HG02678 (cell line): Measurements from ENCODE around the gene RFPL1.

Source experiments
- ATAC-seq: cut with Tn5 transposase; IDR thresholded peaks from one replicate; pipeline ENCODE4 v1.9.1; 2021; ENCODE audit warnings: mild to moderate bottlenecking, moderate library complexity; ENCODE audit not compliant: unreplicated experiment

Gene RFPL1

DNA sequence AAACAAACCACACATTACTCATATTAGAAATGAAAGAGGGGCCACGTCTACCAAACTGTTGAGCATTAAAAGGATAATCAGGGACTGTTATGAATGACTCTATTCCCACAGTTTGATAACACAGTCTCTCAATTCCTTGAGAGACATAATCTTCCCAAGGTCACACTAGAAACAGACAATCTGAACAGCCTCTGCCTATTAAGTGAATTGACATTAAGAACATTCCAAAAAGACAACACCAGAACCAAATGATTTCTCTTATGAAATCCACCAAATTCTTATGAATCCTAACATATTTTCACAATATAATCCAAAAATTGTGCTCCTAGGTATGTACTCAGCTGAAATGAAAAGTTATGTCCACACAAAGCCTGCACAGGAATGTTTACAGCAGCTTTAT, 4.6 kb downstream of the RFPL1 start:
- ATAC-seq: no peak

DNA sequence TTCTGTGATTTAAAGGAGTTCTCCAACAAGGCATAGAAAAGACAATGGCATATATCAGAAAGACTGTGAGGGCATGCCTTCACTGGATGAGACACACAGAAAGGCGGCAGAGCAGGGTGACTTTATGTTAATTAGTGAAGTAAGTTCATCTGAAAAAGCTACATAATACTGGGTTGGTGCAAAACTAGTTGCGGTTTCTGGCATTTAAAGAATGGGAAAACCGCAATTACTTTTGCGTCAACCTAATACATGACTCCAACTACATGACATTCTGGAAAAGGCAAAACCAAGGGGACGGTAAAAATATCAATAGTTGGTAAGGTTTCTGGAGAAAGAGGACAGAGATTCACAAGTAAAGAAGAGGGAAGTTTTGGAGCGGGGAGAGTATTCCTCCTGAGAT, 5.1 kb downstream of the RFPL1 start:
- ATAC-seq: no peak

DNA sequence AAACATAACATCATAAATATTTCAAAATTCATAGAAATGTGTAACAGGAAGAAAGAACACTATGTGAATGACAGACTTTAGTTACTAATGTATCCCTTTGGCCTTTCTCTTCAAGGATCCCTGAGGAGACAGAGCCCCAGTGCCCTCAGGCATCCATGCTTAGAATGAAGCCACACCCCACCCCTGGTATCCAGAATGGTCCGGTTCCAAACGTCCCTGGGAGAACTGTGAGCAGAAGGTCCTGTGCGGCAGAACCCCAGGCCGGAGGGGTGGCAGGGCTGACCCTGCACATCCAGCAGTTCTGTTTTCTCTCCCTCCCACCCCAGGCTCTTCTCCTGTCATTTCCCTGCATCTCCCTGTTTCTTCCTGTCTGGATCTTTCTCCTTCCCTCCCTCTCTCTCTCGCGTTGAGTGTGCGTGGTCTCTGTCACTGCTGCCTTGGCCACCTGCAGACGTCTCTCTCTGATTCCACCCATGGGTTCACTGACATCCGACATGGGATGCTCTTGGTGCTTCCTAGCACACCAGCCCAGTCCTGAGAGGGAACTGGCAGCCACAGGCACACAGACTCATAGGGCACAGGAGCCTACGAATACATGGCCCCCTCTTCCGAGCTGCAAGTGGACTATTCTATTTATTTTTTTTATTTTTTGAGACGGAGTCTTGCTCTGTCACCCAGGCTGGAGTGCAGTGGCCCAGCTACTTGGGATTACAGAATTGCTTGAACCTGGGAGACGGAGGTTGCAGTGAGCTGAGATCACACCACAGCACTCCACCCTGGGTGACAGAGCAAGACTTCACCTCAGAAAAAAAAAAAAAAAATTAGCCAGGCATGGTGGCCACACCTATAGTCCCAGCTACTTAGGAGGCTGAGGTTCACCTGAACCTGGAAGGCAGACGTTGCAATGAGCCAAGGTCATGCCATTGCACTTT, 5.7 kb downstream of the RFPL1 start:
- no peak for ATAC-seq

DNA sequence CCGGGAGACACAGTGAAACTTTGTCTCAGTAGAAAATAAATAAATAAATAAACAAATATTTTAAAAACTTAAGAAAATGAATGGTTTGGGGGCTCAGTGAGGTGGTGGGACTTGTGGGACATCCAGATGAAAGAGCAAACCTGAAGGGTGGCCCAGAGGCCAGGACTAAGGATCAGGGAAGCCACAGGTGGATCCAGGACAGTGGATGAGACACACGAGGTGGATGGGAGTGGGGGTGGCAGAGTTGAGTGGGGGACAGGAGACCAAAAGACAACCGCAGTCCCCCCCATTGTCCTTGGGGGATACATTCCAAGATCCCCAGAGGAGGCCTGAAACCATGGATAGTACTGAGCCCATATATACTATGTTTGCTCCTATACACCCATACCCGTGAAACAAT, 7.1 kb downstream of the RFPL1 start:
- no peak for ATAC-seq

DNA sequence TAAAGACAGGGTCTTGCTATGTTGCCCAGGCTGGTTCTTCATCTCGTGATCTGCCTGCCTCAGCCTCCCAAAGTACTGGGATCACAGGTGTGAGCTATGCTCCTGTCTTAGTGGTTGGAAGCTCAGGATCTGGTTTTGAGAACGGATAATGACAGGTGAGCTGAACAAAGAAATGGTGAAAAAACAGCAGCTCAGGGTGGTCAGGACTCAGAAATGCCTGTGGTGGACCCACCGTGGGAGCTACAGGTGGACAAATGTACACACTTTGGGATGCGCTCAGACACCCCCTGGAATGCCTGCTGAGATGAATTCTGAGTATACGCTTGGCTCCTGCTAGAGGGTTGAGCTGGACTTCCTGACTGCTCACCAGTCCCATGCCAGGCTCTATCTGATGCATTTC, 9.5 kb downstream of the RFPL1 start:
- ATAC-seq: no peak

DNA sequence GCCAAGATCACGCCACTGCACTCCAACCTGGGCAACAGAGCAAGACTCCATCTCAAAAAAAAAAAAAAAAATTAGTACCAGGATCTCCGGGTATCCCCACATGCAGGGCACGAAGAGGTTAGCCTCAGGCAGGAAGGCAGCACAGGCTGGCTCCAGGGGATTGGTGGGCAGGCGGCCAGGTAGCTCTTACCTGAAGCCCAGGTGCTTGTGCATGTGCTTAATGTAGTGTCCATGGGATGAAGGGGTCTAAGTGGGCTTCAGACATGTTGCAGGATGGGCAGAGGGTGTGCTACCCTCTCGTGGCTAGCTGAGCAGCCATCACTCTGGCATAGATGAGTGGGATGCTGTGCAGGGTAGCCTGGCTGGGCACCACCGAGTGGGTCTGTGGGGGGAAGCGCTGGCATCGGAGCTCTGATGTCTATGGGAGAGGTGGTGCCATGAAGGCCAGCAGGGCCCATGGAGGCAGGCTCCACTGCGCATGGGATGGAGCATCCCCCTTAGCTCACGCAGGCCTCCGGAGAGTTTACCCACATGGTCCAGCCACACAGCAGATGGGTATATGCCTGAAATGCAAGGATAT, 11.0 kb downstream of the RFPL1 start:
- no peak for ATAC-seq

DNA sequence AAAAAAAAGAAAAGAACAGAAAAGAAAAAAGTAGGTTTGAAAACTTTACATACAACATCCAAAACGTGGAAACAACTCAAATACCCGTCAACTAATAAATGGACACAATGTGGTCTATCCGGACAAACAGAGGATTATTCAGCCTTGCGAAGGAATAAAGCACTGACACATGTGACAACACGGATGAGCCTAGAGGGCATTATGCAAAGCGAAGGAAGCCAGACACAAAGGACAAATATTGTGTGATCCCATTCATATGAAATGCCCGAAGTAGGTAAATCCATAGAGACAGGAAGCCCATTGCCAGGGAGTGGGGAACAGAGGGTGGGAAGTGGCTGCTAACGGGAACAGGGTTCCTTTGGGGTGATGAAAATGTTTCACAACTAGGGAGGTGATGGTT, 11.8 kb downstream of the RFPL1 start:
- no peak for ATAC-seq

DNA sequence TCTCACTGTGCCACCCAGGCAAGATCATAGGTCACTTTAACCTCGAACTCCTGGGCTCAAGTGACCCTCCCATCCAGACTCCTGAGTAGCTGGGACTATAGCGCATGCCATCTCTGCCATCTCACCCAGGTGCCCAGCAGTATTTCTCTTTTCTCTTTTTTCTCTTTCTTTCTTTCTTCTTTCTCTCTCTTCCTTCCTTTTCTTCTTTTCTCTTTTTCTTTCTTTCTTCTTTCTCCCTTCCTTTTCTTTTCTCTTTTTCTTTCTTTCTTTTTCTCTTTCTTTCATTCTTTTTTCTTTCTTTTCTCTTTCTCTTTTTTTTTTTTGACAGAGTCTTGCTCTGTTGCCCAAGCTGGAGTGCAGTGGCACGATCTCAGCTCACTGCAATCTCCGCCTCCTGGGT, 13.5 kb downstream of the RFPL1 start:
- ATAC-seq: no peak

DNA sequence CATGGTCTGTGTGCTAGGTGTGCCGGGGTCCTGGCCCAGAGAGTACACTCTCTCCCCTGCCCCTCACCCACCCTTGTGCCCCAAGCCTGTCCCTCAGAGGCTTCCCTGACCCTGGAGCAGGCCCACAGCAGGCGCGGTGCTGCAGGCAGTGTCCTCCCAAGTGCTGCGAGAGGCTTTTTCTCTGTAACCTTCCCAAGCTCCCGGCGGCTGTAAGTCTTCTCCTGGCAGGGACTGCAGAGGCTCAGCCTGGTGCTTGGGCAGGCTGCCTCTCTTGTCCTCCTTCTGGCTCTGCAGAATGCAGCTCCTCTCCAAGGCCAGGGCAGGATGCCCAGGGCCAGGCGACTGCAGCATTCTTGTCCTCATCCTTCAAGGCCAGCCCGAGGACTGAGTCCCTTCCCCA, 15.9 kb downstream of the RFPL1 start:
- ATAC-seq: no peak

DNA sequence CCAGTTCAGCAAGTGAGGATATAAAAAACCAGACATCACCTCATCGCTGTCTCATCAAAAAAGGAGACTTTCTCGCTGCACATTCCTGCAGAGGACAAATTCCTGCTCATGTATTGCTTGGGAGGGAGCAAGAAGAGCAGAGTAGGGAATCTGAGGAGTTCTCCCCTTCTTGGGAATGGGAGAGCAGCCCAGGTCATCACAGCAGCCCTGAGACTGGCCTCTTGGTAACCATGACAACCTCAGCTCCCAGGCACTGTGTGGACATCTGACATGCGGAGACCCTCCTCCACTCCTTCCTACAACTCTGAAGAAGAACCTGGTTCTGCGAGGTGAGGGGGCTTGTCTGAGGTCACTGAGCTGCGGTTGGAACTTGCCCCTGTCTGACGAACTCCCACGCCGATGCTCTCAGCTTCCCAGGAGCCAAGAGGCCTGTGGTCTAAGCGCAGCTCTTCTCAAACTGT, 17.9 kb downstream of the RFPL1 start:
- no peak for ATAC-seq

DNA sequence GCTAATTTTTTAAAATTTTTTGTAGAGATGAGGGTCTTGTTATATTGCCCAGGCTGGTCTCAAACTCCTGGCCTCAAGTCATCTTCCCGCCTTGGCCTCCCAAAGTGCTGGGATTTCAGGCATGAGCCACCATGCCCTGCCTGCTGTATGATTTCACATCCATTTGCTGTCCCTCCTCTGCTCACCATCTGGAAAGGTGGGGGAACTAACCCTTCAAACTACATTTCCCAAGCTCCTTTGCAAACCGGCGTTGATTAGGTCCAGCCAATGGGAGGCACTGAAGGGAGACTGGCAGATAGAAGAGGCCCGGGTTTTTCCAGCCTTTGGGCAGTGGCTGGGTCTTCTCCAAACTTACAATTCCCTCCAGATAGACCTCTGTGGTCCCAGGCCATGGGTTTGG, 19.3 kb downstream of the RFPL1 start:
- no peak for ATAC-seq

DNA sequence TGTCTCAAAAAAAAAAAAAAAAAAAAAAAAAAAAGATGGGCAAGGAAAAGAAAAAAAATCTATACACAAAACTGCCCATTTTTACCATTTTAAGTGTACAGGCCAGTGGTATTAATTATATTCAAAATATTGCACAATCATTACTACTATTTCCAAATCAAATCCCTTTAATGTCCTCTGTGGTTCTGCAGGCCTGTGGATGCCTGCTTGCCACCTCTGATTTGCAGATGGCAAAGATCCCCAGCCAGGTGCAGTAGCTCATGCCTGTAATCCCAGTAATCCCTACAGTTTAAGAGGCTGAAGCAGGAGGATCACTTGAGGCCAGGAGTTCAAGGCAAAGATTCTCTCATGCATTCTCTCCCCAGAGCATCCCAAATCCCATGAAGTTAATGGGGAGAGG, 20.2 kb downstream of the RFPL1 start:
- no peak for ATAC-seq

DNA sequence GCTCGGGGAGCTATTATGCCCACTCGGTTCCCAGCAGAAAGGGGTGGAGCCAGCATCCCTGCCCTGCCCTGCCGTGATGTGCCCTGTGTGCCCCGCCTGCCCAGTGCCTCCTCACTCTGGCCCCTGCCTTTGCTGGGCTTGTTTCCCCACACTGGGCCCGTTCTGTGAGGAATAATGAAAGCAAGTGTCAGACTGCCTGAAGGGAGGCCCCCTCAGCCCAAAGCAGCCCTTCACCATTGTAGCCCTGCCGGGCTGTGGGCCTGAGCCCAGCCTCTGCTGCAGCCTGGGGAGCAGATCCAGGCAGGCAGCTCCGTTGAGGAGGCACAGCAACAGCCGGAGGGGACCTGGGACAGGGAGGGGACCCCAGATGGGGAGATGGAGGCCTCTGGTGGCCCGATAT, 21.4 kb downstream of the RFPL1 start:
- ATAC-seq: no peak

DNA sequence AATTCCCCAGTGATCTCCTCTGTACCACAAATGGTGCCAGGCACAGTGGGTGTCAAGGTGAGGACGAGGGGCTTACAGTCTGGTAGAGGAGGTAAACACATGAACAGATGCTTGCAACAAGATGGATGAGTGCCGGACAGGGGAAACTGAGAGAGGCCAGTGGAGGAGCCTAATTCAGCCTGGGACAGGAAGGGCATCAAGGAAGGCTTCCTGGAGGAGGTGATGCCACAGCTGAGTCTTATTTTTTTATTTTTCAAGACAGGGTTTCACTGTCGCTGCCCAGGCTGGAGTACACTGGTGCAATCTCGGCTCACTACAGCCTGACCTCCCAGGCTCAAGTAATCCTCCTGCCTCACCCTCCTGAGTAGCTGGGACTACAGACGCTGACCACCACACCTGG, 22.9 kb downstream of the RFPL1 start:
- no peak for ATAC-seq

DNA sequence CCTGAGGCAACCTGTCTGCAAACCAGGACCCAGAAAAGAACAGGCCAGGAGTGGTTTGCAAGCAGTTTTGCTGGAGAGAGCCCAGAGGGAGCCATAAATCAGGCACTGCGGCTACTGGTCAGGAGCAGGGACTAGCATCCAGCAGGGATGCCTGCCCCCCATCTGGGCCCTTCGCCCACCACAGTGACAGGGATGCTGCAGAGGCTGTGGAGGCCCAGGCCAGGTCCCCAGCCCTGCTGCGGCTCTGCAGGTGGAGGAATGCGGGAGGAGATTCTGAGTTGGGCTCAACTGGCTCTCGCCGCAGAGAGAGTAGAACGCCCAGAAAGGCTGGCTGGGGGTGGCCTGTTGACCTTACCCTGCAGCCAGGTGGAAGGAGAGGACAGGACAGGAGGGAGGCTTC, 25.2 kb downstream of the RFPL1 start:
- no peak for ATAC-seq

DNA sequence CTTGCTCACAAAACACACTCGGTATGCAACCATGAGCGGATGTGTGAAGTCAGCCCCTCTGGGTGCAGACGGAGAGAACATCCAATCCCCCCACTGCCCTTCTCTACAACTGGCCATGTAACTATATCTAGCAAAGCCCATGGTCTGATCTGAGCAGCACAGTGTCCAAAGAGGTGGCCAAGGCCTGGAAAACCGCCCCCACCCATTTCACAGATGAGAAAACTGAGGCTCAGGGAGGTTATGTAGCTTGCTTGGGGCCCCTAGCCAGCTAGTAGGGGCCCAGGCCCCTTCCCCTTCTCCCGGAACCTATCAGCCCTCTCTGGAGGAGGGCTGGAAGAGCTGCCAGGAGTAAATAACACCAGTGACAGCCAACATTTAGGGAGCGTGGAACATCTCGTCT, 26.2 kb downstream of the RFPL1 start:
- ATAC-seq: no peak

DNA sequence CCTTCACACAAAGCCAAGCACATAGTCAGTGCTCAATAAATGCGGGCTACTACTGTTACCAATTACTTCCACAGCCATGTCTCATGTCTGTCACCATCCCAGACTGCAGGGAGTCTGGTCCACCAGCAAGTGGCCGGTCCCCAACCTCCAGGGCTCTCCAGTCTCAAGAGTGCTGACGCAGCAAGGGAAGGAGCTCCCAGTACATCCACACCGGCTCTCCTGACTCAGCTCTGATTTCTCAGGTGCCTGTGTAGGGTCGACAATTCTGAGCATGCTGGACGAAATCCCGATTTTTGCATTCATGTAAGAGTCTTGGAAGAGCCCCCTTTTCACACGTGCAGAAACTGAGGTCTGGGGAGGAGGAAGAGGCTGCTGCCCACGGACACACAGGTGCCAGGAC, 31.4 kb downstream of the RFPL1 start:
- no peak for ATAC-seq

DNA sequence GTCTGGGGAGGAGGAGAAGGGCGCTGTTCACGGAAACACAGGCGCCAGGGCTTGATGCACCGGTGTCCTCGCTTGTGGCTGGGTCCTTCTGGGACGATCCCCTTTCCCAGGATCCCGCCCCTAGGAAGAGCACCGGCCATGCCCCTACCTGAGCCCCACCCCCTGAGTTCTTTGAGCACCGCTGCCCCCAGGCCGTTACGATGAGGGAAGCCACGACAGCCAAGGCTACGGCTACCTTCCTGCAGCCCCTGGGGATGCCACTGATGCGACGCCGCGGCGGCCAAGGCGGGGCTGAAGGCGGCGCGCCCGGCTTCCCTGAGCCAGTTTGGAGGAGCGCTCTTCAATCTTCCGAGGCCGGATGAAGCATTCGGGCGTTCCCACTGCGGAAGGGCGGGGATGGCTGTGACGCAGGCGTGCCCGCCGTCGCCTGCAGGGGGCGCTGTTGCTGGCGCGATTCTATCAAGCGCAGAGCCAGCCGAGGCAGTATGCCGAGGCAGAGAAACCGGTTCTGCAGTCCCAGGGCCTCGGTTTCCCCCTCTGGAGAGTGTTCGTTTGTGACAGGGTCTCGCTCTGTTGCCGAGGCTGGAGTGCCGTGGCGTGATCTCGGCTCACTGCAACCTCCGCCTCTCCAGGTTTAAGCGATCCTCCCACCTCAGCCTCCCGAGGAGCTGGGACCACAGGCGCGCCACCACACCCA, 31.9 kb downstream of the RFPL1 start:
- peak; percentile 42 for ATAC-seq

DNA sequence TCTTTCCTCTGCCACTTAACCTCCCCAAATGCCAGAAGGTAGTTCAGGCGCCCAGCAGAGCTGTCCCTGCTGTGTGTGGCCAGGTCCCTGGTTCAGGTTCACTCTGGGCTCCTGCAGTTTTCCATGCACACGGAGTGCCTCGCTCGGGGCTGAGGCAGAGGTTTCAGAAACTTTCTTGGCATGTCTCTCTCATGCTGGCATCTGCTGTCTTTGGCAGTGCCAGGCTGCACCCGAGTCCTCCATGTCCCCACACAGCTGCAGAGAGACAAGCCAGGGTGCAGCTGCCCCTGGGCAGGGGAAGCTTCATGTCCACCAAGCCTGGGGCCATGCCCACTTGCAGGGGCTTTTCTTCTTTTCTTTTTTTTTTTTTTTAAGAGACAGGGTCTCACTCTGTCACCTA, 34.6 kb downstream of the RFPL1 start:
- no peak for ATAC-seq

DNA sequence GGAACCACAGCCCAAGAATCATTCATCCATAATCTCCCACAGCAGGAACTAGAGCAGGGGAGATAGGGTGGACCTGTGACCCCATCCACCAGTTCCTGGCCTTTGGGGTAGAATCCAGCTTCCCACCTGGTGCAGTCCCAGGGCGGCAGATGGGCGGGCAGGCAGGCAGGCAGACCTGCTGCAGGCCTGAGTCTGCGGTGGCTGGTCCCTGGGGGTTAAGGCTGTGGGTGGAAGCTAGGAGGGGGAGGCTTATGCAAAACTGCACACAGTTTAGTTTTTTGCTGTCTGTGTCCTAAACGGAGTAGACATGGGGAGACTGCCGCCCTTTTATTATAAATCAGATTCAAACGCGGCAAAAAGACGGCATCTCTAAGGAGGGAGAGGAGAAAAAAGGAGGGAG, 37.2 kb downstream of the RFPL1 start:
- peak; percentile 87 for ATAC-seq

DNA sequence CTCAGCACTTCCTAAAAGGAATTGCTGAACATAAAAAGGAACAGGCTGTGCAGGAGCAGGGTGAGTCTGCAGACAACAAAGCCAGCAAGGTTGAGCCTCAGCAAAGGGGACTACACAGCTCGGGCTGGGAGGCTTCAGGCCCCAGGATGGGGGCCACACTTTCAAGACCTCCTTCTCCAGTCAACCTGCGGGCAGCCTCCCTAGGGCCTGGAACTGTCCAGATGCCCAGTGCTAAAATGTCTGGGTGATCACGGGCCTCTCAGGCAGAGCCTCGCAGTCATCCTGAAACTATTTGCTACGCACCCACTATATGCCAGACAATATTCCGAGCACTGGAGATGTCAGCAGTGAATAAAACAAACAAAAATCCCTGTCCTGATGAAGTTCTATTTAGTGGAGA, 37.7 kb downstream of the RFPL1 start:
- no peak for ATAC-seq

DNA sequence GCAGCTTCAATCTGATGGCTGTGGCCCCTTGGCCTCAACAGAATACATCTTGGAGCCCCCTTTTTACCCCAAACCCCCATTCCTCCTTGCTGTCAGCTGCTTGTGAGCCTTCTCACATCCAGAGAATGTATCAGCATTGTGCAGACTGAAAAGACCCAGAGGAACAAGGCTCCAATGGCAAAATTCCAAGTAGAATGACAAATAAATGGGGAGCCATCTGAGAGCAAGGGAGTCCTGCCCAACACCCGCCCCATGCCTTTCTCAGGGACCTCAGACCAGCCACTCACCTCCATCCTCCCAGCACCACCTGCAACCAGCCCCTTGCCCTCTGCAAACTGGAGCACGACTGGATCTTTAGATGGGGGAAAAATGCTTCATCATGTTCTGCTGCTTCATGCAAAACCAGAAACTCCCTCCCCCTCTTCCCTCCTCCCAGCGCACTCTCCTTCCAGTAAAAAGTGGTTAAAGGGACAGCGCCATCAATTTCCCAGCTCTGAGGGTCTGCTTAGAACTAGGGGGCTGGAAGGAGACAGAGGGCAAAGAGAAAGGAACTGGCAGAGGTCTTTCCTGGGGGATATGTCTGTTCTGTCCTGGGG, 39.4 kb downstream of the RFPL1 start:
- no peak for ATAC-seq
